H1 (cell line): Measurements from ENCODE around the gene GTSF1L. TPM values are rescaled to one million over a fixed set of nuclear protein-coding genes. Genes with fewer than 3 reads are reported as not detected.

Experiments
- CTCF ChIA-PET: fragments of 300-600 bp; sonication (Branson Sonifier 250); formaldehyde crosslinking; loops from one replicate; lab custom pipeline; 2021; ENCODE audit not compliant: partially characterized antibody; lab: Charles Lee
- POLR2A ChIA-PET: fragments of 300-600 bp; sonication (Branson Sonifier 250); formaldehyde crosslinking; loops from one replicate; lab custom pipeline; 2021; ENCODE audit warnings: inconsistent platforms; ENCODE audit not compliant: partially characterized antibody; lab: Charles Lee
- DNase-seq, 2 experiments: peaks; one replicate each; pipeline versions ENCODE4 v3.0.0 to v3.0.0-alpha.2; 2010 to 2022; ENCODE audit warnings: low spot score in 2 of 2, low read depth in 1 of 2, mixed read lengths in 1 of 2
- FAIRE-seq: peaks from 2 replicates; lab custom pipeline; 2011; peaks lifted over from hg19 to GRCh38; lab: Jason Lieb, UNC
- H2AFZ ChIP-seq: 2 replicates; pipeline ENCODE4 v1.8.1; 2012; ENCODE audit warnings: low read length, inconsistent platforms
- H2AK5ac ChIP-seq: 2 replicates; pipeline ENCODE4 v1.6.1; 2013; ENCODE audit warnings: low read depth, low read length
- H2BK120ac ChIP-seq: replicated peaks from 2 replicates; pipeline ENCODE3; 2013; ENCODE audit warnings: low read depth, low read length, inconsistent platforms
- H2BK12ac ChIP-seq: 2 replicates; pipeline ENCODE4 v1.6.1; 2013; ENCODE audit warnings: low read depth, low read length
- H2BK15ac ChIP-seq: 2 replicates; pipeline ENCODE4 v1.6.1; 2013; ENCODE audit warnings: low read length
- H2BK20ac ChIP-seq: 2 replicates; pipeline ENCODE4 v1.6.1; 2013; ENCODE audit warnings: low read length
- H2BK5ac ChIP-seq: 2 replicates; pipeline ENCODE4 v1.6.1; 2013; ENCODE audit warnings: low read depth, low read length
- H3K14ac ChIP-seq: 2 replicates; pipeline ENCODE4 v1.6.1; 2013; ENCODE audit warnings: inconsistent platforms; ENCODE audit not compliant: insufficient read length
- H3K18ac ChIP-seq: 2 replicates; pipeline ENCODE4 v1.6.1; 2013; ENCODE audit warnings: low read length; ENCODE audit errors: extremely low read depth
- H3K23ac ChIP-seq: 2 replicates; pipeline ENCODE4 v1.6.1; 2013; ENCODE audit warnings: inconsistent platforms; ENCODE audit not compliant: insufficient read length
- H3K23me2 ChIP-seq: 2 replicates; pipeline ENCODE4 v1.6.1; 2013; ENCODE audit warnings: low read depth, low read length
- H3K27ac ChIP-seq: 2 replicates; pipeline ENCODE4 v1.6.1; 2011; ENCODE audit warnings: low read depth, low read length, inconsistent platforms
- H3K27me3 ChIP-seq, 4 experiments: replicated peaks in 1 of 4; 1 replicate in 1 of 4; 2 replicates in 3 of 4; pipeline versions ENCODE4 v1.6.1 to v1.8.1; 2011 to 2013; ENCODE audit warnings: low read length in 3 of 4, mild to moderate bottlenecking in 3 of 4, inconsistent platforms in 2 of 4, mixed read lengths in 2 of 4, moderate library complexity in 1 of 4; ENCODE audit not compliant: control insufficient read depth in 3 of 4, insufficient read depth in 3 of 4; ENCODE audit errors: extremely low read depth in 1 of 4
- H3K36me3 ChIP-seq, 4 experiments: 2 replicates each; pipeline versions ENCODE4 v1.6.1 to v1.8.1; 2011 to 2013; ENCODE audit warnings: mild to moderate bottlenecking in 4 of 4, low read length in 3 of 4, moderate library complexity in 2 of 4, control low read depth in 1 of 4, inconsistent platforms in 1 of 4; ENCODE audit not compliant: insufficient read depth in 4 of 4, control insufficient read depth in 2 of 4
- H3K4ac ChIP-seq: replicated peaks from 2 replicates; pipeline ENCODE3; 2013; ENCODE audit warnings: low read length, low read depth, mixed read lengths, inconsistent platforms; ENCODE audit not compliant: insufficient read length
- H3K4me1 ChIP-seq, 4 experiments: replicated peaks in 1 of 4; 1 replicate in 1 of 4; 2 replicates in 3 of 4; pipeline versions ENCODE4 v1.6.1 to v1.8.1; 2011 to 2013; ENCODE audit warnings: low read length in 3 of 4, inconsistent platforms in 2 of 4, mixed read lengths in 1 of 4; ENCODE audit not compliant: insufficient read depth in 4 of 4, control insufficient read depth in 3 of 4
- H3K4me2 ChIP-seq, 2 experiments: 2 replicates each; pipeline versions ENCODE4 v1.6.1 to v1.8.1; 2011 to 2013; ENCODE audit warnings: low read depth in 2 of 2, low read length in 2 of 2, control low read depth in 1 of 2, inconsistent platforms in 1 of 2, mild to moderate bottlenecking in 1 of 2; ENCODE audit not compliant: insufficient read depth in 1 of 2
- H3K4me3 ChIP-seq, 4 experiments: fragments of 200-600, 300-600 bp in 1 of 4; sonication (generic), shearing (Covaris generic), sonication (Bioruptor Twin) in 1 of 4; 2 replicates each; pipeline versions ENCODE4 v1.5.1 to v1.8.1; 2011 to 2016; ENCODE audit warnings: low read length in 4 of 4, low read depth in 3 of 4, control low read depth in 2 of 4, inconsistent platforms in 2 of 4, mild to moderate bottlenecking in 2 of 4, mixed read lengths in 1 of 4, moderate library complexity in 1 of 4; ENCODE audit not compliant: insufficient read depth in 2 of 4; ENCODE audit errors: extremely low read depth in 1 of 4
- H3K56ac ChIP-seq: replicated peaks from 2 replicates; pipeline ENCODE3; 2013; ENCODE audit warnings: low read depth, mild to moderate bottlenecking, mixed read lengths, low read length, inconsistent platforms; ENCODE audit not compliant: insufficient read length
- H3K79me1 ChIP-seq: 2 replicates; pipeline ENCODE4 v1.6.1; 2013; ENCODE audit warnings: low read depth, low read length, control low read depth
- H3K79me2 ChIP-seq, 2 experiments: 2 replicates each; pipeline versions ENCODE4 v1.6.1 to v1.8.1; 2012 to 2013; ENCODE audit warnings: low read length in 2 of 2, mild to moderate bottlenecking in 2 of 2, inconsistent platforms in 1 of 2; ENCODE audit not compliant: insufficient read depth in 2 of 2, control insufficient read depth in 1 of 2
- H3K9ac ChIP-seq, 4 experiments: replicated peaks in 1 of 4; 1 replicate in 1 of 4; 2 replicates in 3 of 4; pipeline versions ENCODE4 v1.6.1 to v1.8.1; 2011 to 2013; ENCODE audit warnings: low read depth in 3 of 4, low read length in 3 of 4, control low read depth in 2 of 4, mild to moderate bottlenecking in 2 of 4, moderate library complexity in 2 of 4, inconsistent platforms in 1 of 4; ENCODE audit errors: extremely low read depth in 1 of 4
- H3K9me3 ChIP-seq, 2 experiments: 2 replicates each; pipeline versions ENCODE4 v1.6.1 to v1.8.1; 2012 to 2013; ENCODE audit warnings: mild to moderate bottlenecking in 2 of 2, moderate library complexity in 2 of 2, control low read depth in 1 of 2, inconsistent platforms in 1 of 2, low read depth in 1 of 2, low read length in 1 of 2, mixed read lengths in 1 of 2; ENCODE audit not compliant: insufficient read depth in 2 of 2
- H4K20me1 ChIP-seq, 2 experiments: replicated peaks in 1 of 2; 2 replicates each; pipeline versions ENCODE3 to v1.8.1; 2011 to 2013; ENCODE audit warnings: inconsistent platforms in 2 of 2, low read length in 2 of 2, mild to moderate bottlenecking in 1 of 2; ENCODE audit not compliant: insufficient read depth in 2 of 2, control insufficient read depth in 1 of 2
- H4K5ac ChIP-seq: 2 replicates; pipeline ENCODE4 v1.6.1; 2013; ENCODE audit warnings: low read length, low read depth, mixed read lengths, inconsistent platforms; ENCODE audit not compliant: insufficient read length
- H4K8ac ChIP-seq: 2 replicates; pipeline ENCODE4 v1.8.0; 2013; ENCODE audit warnings: mild to moderate bottlenecking, moderate library complexity, low read length, inconsistent platforms; ENCODE audit not compliant: insufficient read depth; ENCODE audit errors: extremely low read depth
- H4K91ac ChIP-seq: replicated peaks from 2 replicates; pipeline ENCODE3; 2013; ENCODE audit warnings: low read length, mixed read lengths, inconsistent platforms; ENCODE audit not compliant: insufficient read length
- FOSL1 ChIP-seq: IDR thresholded peaks from 2 replicates; pipeline ENCODE4 v1.6.1; 2011; ENCODE audit warnings: mild to moderate bottlenecking, low read depth, low read length, moderate library complexity; ENCODE audit not compliant: insufficient read depth
- JUN ChIP-seq: IDR thresholded peaks from 2 replicates; pipeline ENCODE4 v1.6.1; 2011; ENCODE audit warnings: low read depth, mild to moderate bottlenecking, improper control_type of control experiment, low read length
- POU5F1 ChIP-seq: IDR thresholded peaks from 2 replicates; pipeline ENCODE4 v1.6.1; 2011; ENCODE audit warnings: low read depth, mild to moderate bottlenecking, low read length, moderate library complexity
- SRF ChIP-seq: IDR thresholded peaks from 2 replicates; pipeline ENCODE4 v1.6.1; 2011; ENCODE audit warnings: mild to moderate bottlenecking, low read depth, low read length, moderate library complexity
- SUZ12 ChIP-seq: fragments of 200-600 bp; sonication (generic); IDR thresholded peaks from 2 replicates; pipeline ENCODE4 v1.6.1; 2012; ENCODE audit warnings: mild to moderate bottlenecking, inconsistent platforms, low read length, moderate library complexity, mixed read lengths
- WGBS, 2 experiments: shearing (Covaris generic) in 1 of 2; methylation state at CpG; one replicate each; pipeline versions ENCODE4 v1.1.6 to v1.1.7; 2013 to 2015; ENCODE audit warnings: low lambda C conversion rate in 2 of 2, mixed read lengths in 2 of 2, inconsistent platforms in 1 of 2, low coverage in 1 of 2, missing lambda C conversion rate in 1 of 2; ENCODE audit not compliant: insufficient replicate concordance in 2 of 2, insufficient coverage in 1 of 2, insufficient read length in 1 of 2; ENCODE audit errors: extremely low coverage in 1 of 2, missing lambda C conversion rate in 1 of 2; 5-methylcytosine and 5-hydroxymethylcytosine counted together
- polyA plus RNA-seq, 7 experiments: library from polyadenylated mRNA; depleted of rRNA in 3 of 7; stranded (reverse) in 5 of 7; unstranded in 2 of 7; fragments of >200 nt in 5 of 7; fragments of 200-250 nt in 2 of 7; gene quantifications; 1 replicate in 5 of 7; 2 replicates in 1 of 7; 4 replicates in 1 of 7; pipeline versions ENCODE4 v1.2.1 to v1.2.3, GENCODE V29; 2011 to 2013; ENCODE audit warnings: missing spikeins in 2 of 7, mixed read lengths in 2 of 7
- total RNA-seq: library from RNA; stranded (reverse); fragmentation: NEBNext Ultra II Directional; extraction: Animal tissue kit (Norgen Biotek cat#: 25700); gene quantifications from 2 replicates; pipeline ENCODE4 v1.2.1, GENCODE V29; 2021

GTSF1L gene
- total and polyA plus RNA-seq, 2 of the 8 experiments (the other 6 are each of a cell fraction or from before 2014, with no cell fraction given): not detected

- no peak overlapping the region for H3K18ac ChIP-seq
- CTCF ChIA-PET: interaction anchor here (0.5 to 1.1 kb wide), 4 partner anchors 11 to 1617 kb away, joined by 3 to 5 read pairs (median 4); no protein-coding TSS in a partner anchor
- H4K91ac ChIP-seq: no peak overlapping the region
Observed at GRCh38 chr20:43717616-43717995, 9.2 kb downstream of the GTSF1L start.

More at GRCh38 chr20:43717616-43717995, 9.2 kb downstream of the GTSF1L start:
- no peaks in the 10 kb centered on the region; a peak in 1 of 4 replicates for H3K79me2 ChIP-seq
- no peak overlapping the region for H3K4me2 ChIP-seq
- H2BK12ac ChIP-seq: no peak overlapping the region
- no peaks in the 10 kb centered on the region for H3K9me3 ChIP-seq
- H3K27ac ChIP-seq: no peak overlapping the region
- no peak for TF ChIP-seq POU5F1
- no peak for TF ChIP-seq FOSL1
- TF ChIP-seq JUN: no peak
- no peak for TF ChIP-seq SUZ12
- TF ChIP-seq SRF: no peak
- FAIRE-seq (no peak), DNase-seq (no peak)
- H3K23ac ChIP-seq: no peak overlapping the region
- POLR2A ChIA-PET: interaction anchor here (0.6 to 1.7 kb wide), 4 partner anchors 11 to 490 kb away, joined by 3 to 8 read pairs (median 6); partner anchors contain the start of gene SRSF6
- H3K4me1 ChIP-seq: peaks cover 0 to 12% (median 2%) of the 10 kb centered on the region in 4 experiments; a peak in 3 of 7 replicates
- no peak overlapping the region for H2BK120ac ChIP-seq
- H2BK5ac ChIP-seq: no peak overlapping the region
- H2AFZ ChIP-seq: no peak overlapping the region
- no peak overlapping the region for H2BK20ac ChIP-seq
- no peak overlapping the region for H3K4ac ChIP-seq
- H3K27me3 ChIP-seq: no peaks in the 10 kb centered on the region; a peak in 1 of 7 replicates
- no peaks in the 10 kb centered on the region for H3K79me1 ChIP-seq
- 0 out of 2 replicates have a peak, but pooled peaks cover 2% of the 10 kb centered on the region for H3K23me2 ChIP-seq
- no peak overlapping the region for H3K56ac ChIP-seq
- peaks cover 12 to 18% (median 14%) of the 10 kb centered on the region in 4 experiments; a peak in 6 of 8 replicates for H3K36me3 ChIP-seq
- no peak overlapping the region for H2AK5ac ChIP-seq
- peaks cover 1 to 2% of the 10 kb centered on the region in 2 experiments for H4K20me1 ChIP-seq
- H3K9ac ChIP-seq: no peak overlapping the region; a peak in 1 of 7 replicates
- H3K4me3 ChIP-seq: no peak overlapping the region
- H4K5ac ChIP-seq: no peak overlapping the region
- WGBS, 2 experiments: 85% methylated on average over 4 of the region's 4 CpGs; no CpG with 5 or more reads in 1 of the 2 experiments
- no peak overlapping the region for H3K14ac ChIP-seq
- H4K8ac ChIP-seq: no peak overlapping the region; the same call in 1 of the 2 replicates
- no peak overlapping the region for H2BK15ac ChIP-seq
